Chondrocyte (in vitro differentiated cells): ENCODE results near the gene CHID1. TPM values are rescaled to one million over a fixed set of nuclear protein-coding genes. Genes with fewer than 3 reads are reported as not detected.

Source experiments
- DNase-seq: peaks from one replicate; pipeline ENCODE4 v3.0.0; 2021; ENCODE audit warnings: mixed read lengths, low spot score
- H3K27ac Mint-ChIP-seq: one replicate; pipeline ENCODE4 v1.8.0; 2021; ENCODE audit warnings: mild to moderate bottlenecking, moderate library complexity, mixed read lengths; ENCODE audit not compliant: unreplicated experiment
- H3K27me3 Mint-ChIP-seq: 2 replicates; pipeline ENCODE4 v1.8.0; 2021; ENCODE audit warnings: low read depth, mixed read lengths
- H3K36me3 Mint-ChIP-seq: 2 replicates; pipeline ENCODE4 v1.8.0; 2021; ENCODE audit warnings: low read depth, mixed read lengths
- H3K4me1 Mint-ChIP-seq: 2 replicates; pipeline ENCODE4 v1.8.0; 2021; ENCODE audit warnings: low read depth, mild to moderate bottlenecking, mixed read lengths
- H3K4me3 Mint-ChIP-seq: one replicate; pipeline ENCODE4 v1.8.0; 2021; ENCODE audit warnings: mild to moderate bottlenecking, moderate library complexity, mixed read lengths; ENCODE audit not compliant: unreplicated experiment
- H3K9me3 Mint-ChIP-seq: 2 replicates; pipeline ENCODE4 v1.8.0; 2021; ENCODE audit warnings: low read depth, mixed read lengths
- total RNA-seq: library from RNA; stranded (reverse); gene quantifications from 3 replicates; pipeline ENCODE4 v1.2.1, GENCODE V29; 2021
- TF ChIP-seq, protein P1 (sequence below): fragments of 200-600 bp; sonication (generic); IDR thresholded peaks from 2 replicates; pipeline ENCODE4 v1.5.0; 2021; ENCODE audit warnings: antibody characterized with exemption, mild to moderate bottlenecking, moderate library complexity

The CHID1 gene
- total RNA-seq, 1 donor from 2014 or later: 90.3 TPM

DNA sequence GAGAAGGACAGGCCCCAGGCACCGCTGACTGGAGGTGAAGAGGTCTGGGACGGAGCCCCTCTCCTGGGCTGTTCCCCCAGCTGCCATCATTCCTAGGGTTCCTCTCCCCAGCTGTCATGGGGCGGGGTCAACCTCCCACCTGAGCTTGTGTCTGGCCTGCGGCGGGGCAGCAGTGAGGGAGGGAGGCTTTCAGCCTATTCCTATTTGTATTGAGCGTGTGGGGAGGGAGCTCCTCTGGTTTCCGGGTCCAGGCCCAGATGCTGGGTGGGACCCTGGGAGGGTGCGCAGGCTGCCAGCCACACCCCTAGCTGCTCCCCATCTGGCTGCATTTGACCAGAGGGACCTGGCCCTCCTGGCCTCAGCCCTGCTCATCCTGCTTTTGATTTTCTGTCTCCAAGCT is 54.2 kb downstream of the CHID1 start:
- no peak overlapping the region for H3K27ac Mint-ChIP-seq
- H3K36me3 Mint-ChIP-seq: no peaks in the 10 kb centered on the region
- DNase-seq: no peak
- TF ChIP-seq, protein P1, sequence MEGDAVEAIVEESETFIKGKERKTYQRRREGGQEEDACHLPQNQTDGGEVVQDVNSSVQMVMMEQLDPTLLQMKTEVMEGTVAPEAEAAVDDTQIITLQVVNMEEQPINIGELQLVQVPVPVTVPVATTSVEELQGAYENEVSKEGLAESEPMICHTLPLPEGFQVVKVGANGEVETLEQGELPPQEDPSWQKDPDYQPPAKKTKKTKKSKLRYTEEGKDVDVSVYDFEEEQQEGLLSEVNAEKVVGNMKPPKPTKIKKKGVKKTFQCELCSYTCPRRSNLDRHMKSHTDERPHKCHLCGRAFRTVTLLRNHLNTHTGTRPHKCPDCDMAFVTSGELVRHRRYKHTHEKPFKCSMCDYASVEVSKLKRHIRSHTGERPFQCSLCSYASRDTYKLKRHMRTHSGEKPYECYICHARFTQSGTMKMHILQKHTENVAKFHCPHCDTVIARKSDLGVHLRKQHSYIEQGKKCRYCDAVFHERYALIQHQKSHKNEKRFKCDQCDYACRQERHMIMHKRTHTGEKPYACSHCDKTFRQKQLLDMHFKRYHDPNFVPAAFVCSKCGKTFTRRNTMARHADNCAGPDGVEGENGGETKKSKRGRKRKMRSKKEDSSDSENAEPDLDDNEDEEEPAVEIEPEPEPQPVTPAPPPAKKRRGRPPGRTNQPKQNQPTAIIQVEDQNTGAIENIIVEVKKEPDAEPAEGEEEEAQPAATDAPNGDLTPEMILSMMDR: no peak
- H3K4me1 Mint-ChIP-seq: peaks cover 5% of the 10 kb centered on the region
- no peak overlapping the region for H3K4me3 Mint-ChIP-seq
- no peaks in the 10 kb centered on the region for H3K9me3 Mint-ChIP-seq
- no peaks in the 10 kb centered on the region for H3K27me3 Mint-ChIP-seq

DNA sequence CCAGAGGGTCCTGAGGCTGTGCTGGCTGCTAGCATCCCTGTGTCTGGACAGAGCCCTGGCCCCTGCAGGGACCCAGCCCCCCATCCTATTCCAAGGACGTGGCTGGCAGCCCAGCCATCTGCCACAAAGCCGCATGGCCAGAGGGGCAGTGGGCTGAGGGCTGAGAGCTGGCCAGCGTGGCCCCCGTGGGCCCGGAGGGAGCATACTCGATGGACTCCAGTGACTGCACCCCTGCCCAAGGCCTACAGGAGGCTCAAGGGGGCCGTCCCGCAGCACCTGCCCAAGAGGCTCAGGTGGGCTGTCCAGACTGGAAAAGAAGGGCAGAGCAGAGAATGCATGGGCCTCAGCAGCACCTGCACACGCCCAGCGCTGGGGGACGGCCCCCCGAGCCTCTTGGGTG is 54.8 kb downstream of the CHID1 start:
- Mint-ChIP-seq H3K4me1 (peaks cover 5% of the 10 kb centered on the region), H3K4me3 (no peak overlapping the region), H3K36me3 (no peaks in the 10 kb centered on the region), H3K27ac (no peak overlapping the region), H3K27me3 (no peaks in the 10 kb centered on the region), H3K9me3 (no peaks in the 10 kb centered on the region)
- DNase-seq: no peak
- TF ChIP-seq, protein P1: no peak

DNA sequence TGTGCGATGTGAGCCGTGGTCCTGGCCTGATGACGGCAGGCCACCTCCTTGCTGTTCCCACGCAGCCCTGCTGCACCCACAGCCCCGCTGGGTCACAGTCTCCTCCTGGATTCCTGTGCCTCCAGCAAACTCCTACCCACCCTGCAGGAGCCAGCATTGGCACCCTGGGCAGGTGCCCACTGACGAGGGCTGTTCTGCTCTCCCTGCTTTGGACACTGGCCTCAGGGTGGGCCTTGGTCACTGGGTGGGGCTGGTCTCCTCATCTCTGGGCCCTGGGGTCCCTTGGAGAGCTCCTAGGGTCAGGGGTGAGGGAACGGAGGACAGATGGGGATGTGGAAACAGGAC is 55.3 kb downstream of the CHID1 start:
- DNase-seq: no peak
- no peaks in the 10 kb centered on the region for H3K27me3 Mint-ChIP-seq
- H3K27ac Mint-ChIP-seq: no peak overlapping the region
- peaks cover 5% of the 10 kb centered on the region for H3K4me1 Mint-ChIP-seq
- H3K36me3 Mint-ChIP-seq: no peaks in the 10 kb centered on the region
- H3K4me3 Mint-ChIP-seq: no peak overlapping the region
- TF ChIP-seq, protein P1: no peak
- no peaks in the 10 kb centered on the region for H3K9me3 Mint-ChIP-seq

DNA sequence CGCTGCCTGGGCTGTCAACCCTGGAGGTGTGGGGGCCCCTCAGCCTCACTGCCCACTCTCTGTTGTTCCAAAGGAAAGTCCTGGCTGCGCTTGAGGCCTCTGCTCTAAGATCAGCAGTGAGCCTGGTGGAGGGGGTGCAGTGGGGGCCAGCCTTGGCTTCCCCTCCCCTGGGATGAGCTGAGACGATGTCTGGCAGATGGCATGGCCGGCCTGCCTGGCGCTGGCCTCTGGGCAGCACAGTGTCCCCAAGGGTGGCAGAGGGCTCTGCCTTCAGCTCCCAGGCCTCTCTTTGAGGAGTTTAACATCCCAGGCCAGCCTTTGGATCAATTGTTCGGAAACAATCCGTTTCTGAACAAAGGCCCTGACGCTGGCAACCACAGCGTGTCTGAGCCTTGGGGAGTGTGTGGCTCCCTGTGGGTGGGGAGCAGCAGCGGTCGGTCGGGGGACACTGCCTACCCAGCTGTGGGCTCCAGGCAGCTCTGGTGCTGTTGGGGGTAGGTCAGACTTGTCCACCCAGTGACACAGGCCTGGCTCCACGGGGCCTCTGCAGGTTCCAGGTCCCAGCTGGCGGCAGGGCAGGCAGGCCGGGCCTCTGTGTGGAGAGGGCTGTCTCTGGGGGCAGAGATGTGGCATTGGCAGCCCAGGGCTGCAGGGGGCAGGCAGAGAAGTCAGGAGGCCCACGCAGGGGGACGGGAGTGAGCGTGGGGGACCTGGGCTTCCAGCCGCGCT is 55.8 kb downstream of the CHID1 start:
- H3K4me1 Mint-ChIP-seq: peaks cover 4% of the 10 kb centered on the region
- DNase-seq: no peak

DNA sequence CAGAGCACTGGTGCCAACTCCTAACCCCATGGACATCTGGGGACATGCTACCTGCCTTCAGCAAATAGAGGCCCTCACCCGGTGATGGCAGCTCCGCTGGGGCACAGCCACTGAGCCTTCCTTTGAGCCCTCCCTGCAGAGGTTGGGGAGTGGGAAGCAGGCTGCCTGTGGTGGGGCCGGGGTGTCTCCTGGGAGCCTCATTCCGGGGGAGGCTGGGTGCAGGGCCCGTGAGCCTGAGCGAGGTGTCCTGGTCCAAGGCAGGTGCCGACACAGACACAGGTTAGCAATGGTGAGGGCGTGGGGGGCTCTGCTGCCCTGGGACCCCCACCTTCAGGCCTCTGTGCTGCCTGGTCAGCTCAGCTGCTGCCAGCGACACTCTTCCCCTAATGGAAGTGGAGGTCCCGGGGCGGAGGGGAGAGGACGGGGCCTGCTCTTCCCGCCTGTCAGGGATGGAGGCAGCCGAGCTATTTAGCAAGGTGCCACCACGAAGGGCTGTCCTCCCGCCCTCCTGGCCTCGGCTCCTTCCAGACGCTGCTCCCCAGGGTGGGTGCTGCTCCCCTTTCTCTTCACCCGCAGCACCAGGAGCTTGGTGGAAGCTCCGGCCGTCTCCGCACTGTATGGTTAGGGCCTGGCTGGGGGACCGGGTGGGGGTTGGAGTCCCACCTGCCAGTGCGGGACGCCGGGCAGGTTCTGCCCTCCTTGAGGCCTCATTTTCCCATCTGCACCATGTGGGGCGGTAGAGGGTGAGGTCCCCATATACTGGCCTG is 56.7 kb downstream of the CHID1 start:
- no peaks in the 10 kb centered on the region for H3K4me1 Mint-ChIP-seq

More for the DNA sequence above, 55.8 kb downstream of the CHID1 start:
- TF ChIP-seq, protein P1: no peak
- Mint-ChIP-seq H3K36me3 (no peaks in the 10 kb centered on the region), H3K4me3 (no peak overlapping the region), H3K27me3 (no peaks in the 10 kb centered on the region), H3K27ac (no peak overlapping the region), H3K9me3 (no peaks in the 10 kb centered on the region)

More for the DNA sequence above, 56.7 kb downstream of the CHID1 start:
- Mint-ChIP-seq H3K9me3 (no peaks in the 10 kb centered on the region), H3K27ac (no peak overlapping the region), H3K27me3 (no peaks in the 10 kb centered on the region), H3K36me3 (no peaks in the 10 kb centered on the region), H3K4me3 (no peak overlapping the region)
- no peak for DNase-seq
- TF ChIP-seq, protein P1: no peak
